ENCODE results near the gene MYCT1. TPM values are rescaled to one million over a fixed set of nuclear protein-coding genes. Genes with fewer than 3 reads are reported as not detected.

MYCT1 gene
- total RNA-seq, 5 donors from 2014 or later (not counting 1 experiment from before 2014, with no cell fraction given) = 0.25 to 0.44 (median 0.26) TPM

DNA sequence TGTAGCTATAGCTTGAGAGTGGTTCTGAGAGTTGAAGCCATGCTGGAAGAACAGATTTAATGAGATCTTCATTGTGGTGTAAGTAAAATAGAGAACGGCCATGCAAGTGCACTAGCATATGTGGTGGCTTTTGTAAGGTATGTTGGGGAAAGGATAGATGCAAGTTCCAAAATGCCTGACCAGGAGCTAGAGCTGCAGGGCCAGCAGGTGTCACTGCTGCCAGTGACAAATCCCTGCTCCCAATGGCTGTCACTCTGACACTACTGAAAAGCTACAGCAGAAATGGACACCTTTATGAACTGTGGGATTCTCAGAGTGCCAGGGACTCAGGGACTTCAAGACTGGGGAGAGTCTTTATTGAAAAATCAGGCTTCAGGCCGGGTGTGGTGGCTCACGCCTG is 29.8 kb downstream of the MYCT1 start:
- Mint-ChIP-seq H3K27me3 (peaks cover 1 to 5% of the 10 kb centered on the region in 2 donors), H3K36me3 (no peaks in the 10 kb centered on the region), H3K4me3 (no peak overlapping the region), H3K27ac (no peak overlapping the region), H3K4me1 (no peaks in the 10 kb centered on the region), H3K9me3 (peaks cover 0 to 2% (median 0%) of the 10 kb centered on the region in 3 donors)
- Histone ChIP-seq H3K4me3 (ENCODE audit: control insufficient read depth in 1 of 2, extremely low read depth in 1 of 2, low read length in 1 of 2) (no peak overlapping the region), H3K9me3 (no peaks in the 10 kb centered on the region), H3K36me3 (ENCODE audit: control insufficient read depth in 2 of 2, extremely low read depth in 1 of 2, insufficient read depth in 1 of 2, low read length in 1 of 2) (no peaks in the 10 kb centered on the region), H3K27me3 (replicated peaks in 1 of 2; ENCODE audit: control insufficient read depth in 2 of 2, extremely low read depth in 1 of 2, insufficient read depth in 2 of 2, low read length in 1 of 2) (peaks cover 0 to 6% of the 10 kb centered on the region in 2 experiments), H3K27ac (ENCODE audit: low read length) (no peak overlapping the region), H3K4me1 (ENCODE audit: control insufficient read depth in 1 of 2, extremely low read depth in 1 of 2, insufficient read depth in 2 of 2, low read length in 2 of 2) (no peaks in the 10 kb centered on the region)
- ChIA-PET POLR2A (no interaction called here), CTCF (no interaction called here)
- ATAC-seq (replicated peaks in 1 of 4) (no peak), DNase-seq (no peak)
- 87% methylated on average over 3 of the region's 3 CpGs for WGBS (ENCODE audit: insufficient coverage)

DNA sequence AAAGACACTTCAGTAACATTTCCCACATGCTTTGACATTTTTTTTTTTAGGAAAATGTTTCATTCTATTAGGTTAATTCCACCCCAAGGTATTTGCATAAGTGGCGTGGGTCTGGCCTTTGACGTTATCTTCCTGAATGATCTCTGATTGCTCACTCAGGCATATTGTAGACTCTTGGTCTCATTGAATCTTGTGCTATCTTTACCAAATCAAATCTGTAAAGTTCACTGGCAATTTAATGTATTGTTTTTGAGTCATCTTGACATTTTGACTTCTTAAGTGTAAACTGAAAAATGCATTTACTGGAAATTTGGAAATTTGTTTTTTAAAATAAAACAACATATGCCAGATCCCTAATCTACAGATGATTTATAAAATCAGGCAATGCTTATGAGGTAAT is 36.9 kb downstream of the MYCT1 start:
- no peak overlapping the region for H3K4me3 ChIP-seq (ENCODE audit: control insufficient read depth in 1 of 2, extremely low read depth in 1 of 2, low read length in 1 of 2)
- no peak for DNase-seq
- ChIA-PET CTCF (no interaction called here), POLR2A (no interaction called here)
- H3K9me3 Mint-ChIP-seq = peaks cover 0 to 2% (median 0%) of the 10 kb centered on the region in 3 donors
- no peak overlapping the region for H3K27ac ChIP-seq (ENCODE audit: low read length)
- H3K27me3 ChIP-seq (replicated peaks in 1 of 2; ENCODE audit: control insufficient read depth in 2 of 2, extremely low read depth in 1 of 2, insufficient read depth in 2 of 2, low read length in 1 of 2) = no peaks in the 10 kb centered on the region
- H3K4me3 Mint-ChIP-seq = no peak overlapping the region
- no peaks in the 10 kb centered on the region for H3K4me1 ChIP-seq (ENCODE audit: control insufficient read depth in 1 of 2, extremely low read depth in 1 of 2, insufficient read depth in 2 of 2, low read length in 2 of 2)
- no peaks in the 10 kb centered on the region for H3K9me3 ChIP-seq
- no peak for ATAC-seq (replicated peaks in 1 of 4)
- whole genome bisulfite sequencing (ENCODE audit: insufficient coverage) = no CpG with 5 or more reads among the region's 2 CpGs
- H3K27me3 Mint-ChIP-seq = no peaks in the 10 kb centered on the region
- H3K36me3 ChIP-seq (ENCODE audit: control insufficient read depth in 2 of 2, extremely low read depth in 1 of 2, insufficient read depth in 1 of 2, low read length in 1 of 2) = no peaks in the 10 kb centered on the region
- H3K4me1 Mint-ChIP-seq = no peaks in the 10 kb centered on the region
- no peaks in the 10 kb centered on the region for H3K36me3 Mint-ChIP-seq
- H3K27ac Mint-ChIP-seq = no peak overlapping the region

DNA sequence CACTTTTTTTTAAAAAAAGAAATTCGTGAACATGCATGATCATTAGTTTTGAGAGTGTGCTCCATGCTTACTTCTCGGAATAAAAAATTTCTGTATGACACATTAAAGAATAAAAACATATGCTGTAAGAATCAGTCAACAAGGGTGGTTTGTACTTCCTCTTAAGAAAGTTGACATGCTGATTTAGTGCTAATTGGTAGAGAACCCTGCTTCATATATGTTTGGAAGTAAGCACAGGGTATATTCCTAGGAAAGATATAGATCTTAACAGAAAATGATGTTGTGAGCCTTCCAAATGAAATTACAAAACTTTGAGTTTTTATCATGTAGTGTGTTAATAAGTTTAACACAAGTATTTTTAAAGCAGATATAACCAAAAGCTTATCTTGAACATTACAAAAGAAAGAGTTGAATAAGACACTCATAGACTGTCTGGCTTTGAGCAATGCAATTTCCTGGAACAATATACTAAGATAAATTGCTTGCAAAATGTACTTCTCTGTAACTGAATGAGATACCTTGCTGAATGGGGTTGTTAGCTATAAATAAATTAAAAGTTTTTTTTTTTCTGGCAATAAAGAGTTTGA is 39.1 kb downstream of the MYCT1 start:
- H3K4me1 ChIP-seq (ENCODE audit: control insufficient read depth in 1 of 2, extremely low read depth in 1 of 2, insufficient read depth in 2 of 2, low read length in 2 of 2) = no peaks in the 10 kb centered on the region
- no peak overlapping the region for H3K27ac ChIP-seq (ENCODE audit: low read length)
- H3K9me3 ChIP-seq = no peaks in the 10 kb centered on the region
- H3K36me3 ChIP-seq (ENCODE audit: control insufficient read depth in 2 of 2, extremely low read depth in 1 of 2, insufficient read depth in 1 of 2, low read length in 1 of 2) = no peaks in the 10 kb centered on the region
- no peaks in the 10 kb centered on the region for H3K27me3 ChIP-seq (replicated peaks in 1 of 2; ENCODE audit: control insufficient read depth in 2 of 2, extremely low read depth in 1 of 2, insufficient read depth in 2 of 2, low read length in 1 of 2)
- no peak for DNase-seq
- ChIA-PET CTCF (no interaction called here), POLR2A (no interaction called here)
- WGBS (ENCODE audit: insufficient coverage) = no CpG with 5 or more reads among the region's 2 CpGs
- Mint-ChIP-seq H3K4me3 (no peak overlapping the region), H3K27me3 (no peaks in the 10 kb centered on the region), H3K27ac (no peak overlapping the region), H3K4me1 (no peaks in the 10 kb centered on the region), H3K36me3 (no peaks in the 10 kb centered on the region), H3K9me3 (peaks cover 0 to 2% (median 0%) of the 10 kb centered on the region in 3 donors)
- ATAC-seq (replicated peaks in 1 of 4) = no peak
- H3K4me3 ChIP-seq (ENCODE audit: control insufficient read depth in 1 of 2, extremely low read depth in 1 of 2, low read length in 1 of 2) = no peak overlapping the region

DNA sequence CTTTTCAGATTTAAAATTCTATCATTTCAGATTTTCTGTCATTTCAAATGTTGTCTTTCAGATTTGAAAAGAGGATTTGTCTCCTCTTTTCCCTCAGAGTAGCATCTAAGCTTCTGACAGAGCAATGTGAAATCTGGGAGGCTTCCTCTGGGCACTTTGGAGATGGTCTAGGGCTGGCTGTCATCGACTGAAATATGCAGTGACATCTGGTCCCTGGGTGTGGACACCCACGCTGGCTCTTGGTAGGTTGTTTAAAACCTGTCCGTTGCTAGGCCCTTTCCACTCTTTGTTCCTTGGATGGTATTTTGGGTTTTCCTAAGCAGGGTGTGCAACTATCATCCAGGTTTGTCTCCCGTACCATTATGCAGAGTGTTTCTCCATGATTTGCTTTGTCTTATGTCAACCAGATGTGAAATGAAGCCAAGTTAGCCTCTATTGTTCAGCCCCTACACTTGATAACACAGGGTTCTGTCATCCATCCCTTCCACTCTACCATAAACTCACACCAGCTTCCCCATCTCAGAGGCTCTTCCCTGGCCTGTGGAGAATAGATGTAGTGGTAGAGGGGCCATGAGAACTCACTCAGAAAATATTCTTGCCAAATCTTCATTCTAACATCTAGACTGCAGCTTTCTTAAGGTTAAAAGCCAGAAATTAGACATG is 47.9 kb downstream of the MYCT1 start:
- CTCF ChIA-PET = no interaction called here
- POLR2A ChIA-PET = no interaction called here
- no peak overlapping the region for H3K27ac Mint-ChIP-seq

DNA sequence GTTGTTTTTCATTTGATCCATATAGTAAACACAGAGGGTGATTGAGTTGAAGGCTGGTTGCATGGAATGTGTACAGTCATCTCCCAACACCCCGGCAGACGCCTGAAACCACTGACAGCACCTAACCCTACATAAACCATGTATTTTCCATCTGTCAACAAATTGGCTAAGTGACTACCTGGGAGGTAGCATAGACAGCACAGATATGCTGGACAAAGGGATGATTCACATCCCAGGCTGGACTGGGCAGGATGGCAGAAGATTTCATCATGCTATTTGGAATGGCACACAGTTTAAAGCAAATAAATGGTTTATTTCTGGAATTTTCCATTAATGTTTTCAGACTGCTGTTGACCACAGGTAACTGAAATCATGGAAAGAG is 48.5 kb downstream of the MYCT1 start:
- H3K27me3 Mint-ChIP-seq = peaks cover 2 to 3% of the 10 kb centered on the region in 2 donors
- no peaks in the 10 kb centered on the region for H3K9me3 ChIP-seq
- no peak overlapping the region for H3K27ac ChIP-seq (ENCODE audit: low read length)
- ChIA-PET CTCF (no interaction called here), POLR2A (no interaction called here)
- no peaks in the 10 kb centered on the region for H3K36me3 ChIP-seq (ENCODE audit: control insufficient read depth in 2 of 2, extremely low read depth in 1 of 2, insufficient read depth in 1 of 2, low read length in 1 of 2)
- no peak overlapping the region for H3K27ac Mint-ChIP-seq
- no peaks in the 10 kb centered on the region for H3K4me1 Mint-ChIP-seq
- no peak for DNase-seq
- no peak for ATAC-seq (replicated peaks in 1 of 4)
- no peaks in the 10 kb centered on the region for H3K36me3 Mint-ChIP-seq
- H3K4me3 ChIP-seq (ENCODE audit: control insufficient read depth in 1 of 2, extremely low read depth in 1 of 2, low read length in 1 of 2) = no peak overlapping the region
- no peak overlapping the region for H3K4me3 Mint-ChIP-seq
- no peaks in the 10 kb centered on the region for H3K9me3 Mint-ChIP-seq
- WGBS (ENCODE audit: insufficient coverage) = no CpG with 5 or more reads among the region's 2 CpGs
- H3K27me3 ChIP-seq (replicated peaks in 1 of 2; ENCODE audit: control insufficient read depth in 2 of 2, extremely low read depth in 1 of 2, insufficient read depth in 2 of 2, low read length in 1 of 2) = peaks cover 0 to 6% of the 10 kb centered on the region in 2 experiments
- H3K4me1 ChIP-seq (ENCODE audit: control insufficient read depth in 1 of 2, extremely low read depth in 1 of 2, insufficient read depth in 2 of 2, low read length in 2 of 2) = no peaks in the 10 kb centered on the region

More for the DNA sequence above, 47.9 kb downstream of the MYCT1 start:
- no peak overlapping the region for H3K4me3 ChIP-seq (ENCODE audit: control insufficient read depth in 1 of 2, extremely low read depth in 1 of 2, low read length in 1 of 2)
- H3K27ac ChIP-seq (ENCODE audit: low read length) = no peak overlapping the region
- Mint-ChIP-seq H3K27me3 (peaks cover 2 to 3% of the 10 kb centered on the region in 2 donors), H3K4me3 (no peak overlapping the region), H3K4me1 (no peaks in the 10 kb centered on the region), H3K9me3 (no peaks in the 10 kb centered on the region), H3K36me3 (no peaks in the 10 kb centered on the region)
- no peaks in the 10 kb centered on the region for H3K36me3 ChIP-seq (ENCODE audit: control insufficient read depth in 2 of 2, extremely low read depth in 1 of 2, insufficient read depth in 1 of 2, low read length in 1 of 2)
- no peaks in the 10 kb centered on the region for H3K9me3 ChIP-seq
- ATAC-seq (replicated peaks in 1 of 4) = no peak
- no peak for DNase-seq
- peaks cover 0 to 6% of the 10 kb centered on the region in 2 experiments for H3K27me3 ChIP-seq (replicated peaks in 1 of 2; ENCODE audit: control insufficient read depth in 2 of 2, extremely low read depth in 1 of 2, insufficient read depth in 2 of 2, low read length in 1 of 2)
- no peaks in the 10 kb centered on the region for H3K4me1 ChIP-seq (ENCODE audit: control insufficient read depth in 1 of 2, extremely low read depth in 1 of 2, insufficient read depth in 2 of 2, low read length in 2 of 2)
- WGBS (ENCODE audit: insufficient coverage) = 100% methylated on average over 3 of the region's 4 CpGs

DNA sequence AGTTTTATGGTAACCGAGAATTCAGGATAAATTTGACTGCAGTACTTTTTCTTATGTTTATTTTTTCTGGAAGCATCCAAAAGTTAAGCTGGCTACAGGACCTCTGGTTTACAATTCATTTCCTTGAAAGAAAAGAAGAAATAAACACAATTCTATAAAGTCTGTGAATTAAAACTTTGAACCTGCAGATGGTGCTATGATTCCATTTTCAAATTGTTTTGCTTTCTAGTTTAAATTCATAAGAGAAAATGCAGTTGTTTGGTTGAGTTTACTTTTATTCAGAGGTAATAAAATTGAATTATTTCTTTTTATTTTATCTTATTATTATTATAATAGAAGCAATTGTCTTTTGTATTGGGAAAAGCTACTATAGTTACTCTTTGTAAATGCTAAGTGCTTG is 51.1 kb downstream of the MYCT1 start:
- Mint-ChIP-seq H3K27ac (no peak overlapping the region), H3K36me3 (no peaks in the 10 kb centered on the region), H3K27me3 (peaks cover 2 to 5% of the 10 kb centered on the region in 2 donors), H3K4me3 (no peak overlapping the region), H3K4me1 (no peaks in the 10 kb centered on the region), H3K9me3 (no peaks in the 10 kb centered on the region)
- CTCF ChIA-PET = no interaction called here
- POLR2A ChIA-PET = no interaction called here
- no CpG with 5 or more reads among the region's 1 CpG for WGBS (ENCODE audit: insufficient coverage)
- Histone ChIP-seq H3K36me3 (ENCODE audit: control insufficient read depth in 2 of 2, extremely low read depth in 1 of 2, insufficient read depth in 1 of 2, low read length in 1 of 2) (no peaks in the 10 kb centered on the region), H3K27ac (ENCODE audit: low read length) (no peak overlapping the region), H3K27me3 (replicated peaks in 1 of 2; ENCODE audit: control insufficient read depth in 2 of 2, extremely low read depth in 1 of 2, insufficient read depth in 2 of 2, low read length in 1 of 2) (peaks cover 0 to 6% of the 10 kb centered on the region in 2 experiments), H3K4me1 (ENCODE audit: control insufficient read depth in 1 of 2, extremely low read depth in 1 of 2, insufficient read depth in 2 of 2, low read length in 2 of 2) (no peaks in the 10 kb centered on the region), H3K9me3 (no peaks in the 10 kb centered on the region), H3K4me3 (ENCODE audit: control insufficient read depth in 1 of 2, extremely low read depth in 1 of 2, low read length in 1 of 2) (no peak overlapping the region)
- ATAC-seq (replicated peaks in 1 of 4) (no peak), DNase-seq (no peak)
